Measurements from ENCODE around the gene VWA5B1.

Gene VWA5B1

DNA sequence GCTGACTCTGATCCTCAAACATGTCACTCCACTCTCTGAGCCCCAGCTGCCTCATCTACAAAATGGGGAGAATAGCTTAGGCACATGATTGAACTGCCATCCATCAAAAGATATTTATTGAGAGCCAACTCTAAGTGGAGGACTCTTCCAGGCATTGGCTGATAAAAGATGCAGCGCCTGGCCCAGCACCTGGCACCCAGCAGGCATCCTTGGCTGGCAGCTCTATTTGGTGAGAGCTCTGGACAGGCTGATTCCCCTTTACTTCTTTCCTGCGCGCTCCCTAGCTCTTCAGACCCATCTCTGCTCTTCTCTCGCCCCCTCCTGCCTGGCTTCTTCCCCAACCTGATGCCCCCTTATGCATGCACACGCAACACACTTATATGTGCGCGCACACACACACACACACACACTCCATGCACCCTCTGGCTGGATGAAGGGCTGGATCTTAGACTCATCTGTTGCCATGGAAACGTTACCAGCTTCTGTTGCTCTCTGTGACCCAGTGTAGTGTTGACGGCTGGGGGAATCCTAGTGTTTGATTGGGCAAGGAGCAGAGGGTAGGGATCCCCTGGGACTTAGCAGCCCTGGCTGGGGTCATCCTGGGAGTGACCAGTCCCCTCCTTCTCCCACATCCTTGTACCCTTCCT, 49.3 kb downstream of the VWA5B1 start:
- H3K27me3 ChIP-seq (replicated peaks; ENCODE audit: insufficient read depth, low read length) = peaks cover 80% of the 10 kb centered on the region
- no peaks in the 10 kb centered on the region for H4K20me1 ChIP-seq (ENCODE audit: insufficient read depth, low read length)
- TF ChIP-seq EZH2 (optimal IDR thresholded peaks at IDR 0.05; ENCODE audit: low read depth, low read length) (no peak), EZH2phosphoT487 (IDR thresholded peaks at IDR 0.05; ENCODE audit: low read length) (no peak)
- TF ChIP-seq, protein P1, sequence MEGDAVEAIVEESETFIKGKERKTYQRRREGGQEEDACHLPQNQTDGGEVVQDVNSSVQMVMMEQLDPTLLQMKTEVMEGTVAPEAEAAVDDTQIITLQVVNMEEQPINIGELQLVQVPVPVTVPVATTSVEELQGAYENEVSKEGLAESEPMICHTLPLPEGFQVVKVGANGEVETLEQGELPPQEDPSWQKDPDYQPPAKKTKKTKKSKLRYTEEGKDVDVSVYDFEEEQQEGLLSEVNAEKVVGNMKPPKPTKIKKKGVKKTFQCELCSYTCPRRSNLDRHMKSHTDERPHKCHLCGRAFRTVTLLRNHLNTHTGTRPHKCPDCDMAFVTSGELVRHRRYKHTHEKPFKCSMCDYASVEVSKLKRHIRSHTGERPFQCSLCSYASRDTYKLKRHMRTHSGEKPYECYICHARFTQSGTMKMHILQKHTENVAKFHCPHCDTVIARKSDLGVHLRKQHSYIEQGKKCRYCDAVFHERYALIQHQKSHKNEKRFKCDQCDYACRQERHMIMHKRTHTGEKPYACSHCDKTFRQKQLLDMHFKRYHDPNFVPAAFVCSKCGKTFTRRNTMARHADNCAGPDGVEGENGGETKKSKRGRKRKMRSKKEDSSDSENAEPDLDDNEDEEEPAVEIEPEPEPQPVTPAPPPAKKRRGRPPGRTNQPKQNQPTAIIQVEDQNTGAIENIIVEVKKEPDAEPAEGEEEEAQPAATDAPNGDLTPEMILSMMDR (IDR thresholded peaks at IDR 0.05; ENCODE audit: low read length) = no peak
- H3F3A ChIP-seq (ENCODE audit: insufficient read depth, low read length) = no peaks in the 10 kb centered on the region
- H3K9ac ChIP-seq (ENCODE audit: low read length) = no peak overlapping the region
- H3K36me3 ChIP-seq (replicated peaks; ENCODE audit: insufficient read depth, low read length) = no peaks in the 10 kb centered on the region
- H3K4me1 ChIP-seq (ENCODE audit: low read length) = no peaks in the 10 kb centered on the region
- H3K9me3 ChIP-seq (replicated peaks; ENCODE audit: insufficient read depth, low read length) = no peaks in the 10 kb centered on the region
- no peaks in the 10 kb centered on the region for H3K9me2 ChIP-seq (replicated peaks; ENCODE audit: insufficient read depth, low read length)
- no peak overlapping the region for H2AFZ ChIP-seq (ENCODE audit: low read length)
- H3K79me2 ChIP-seq (ENCODE audit: low read length) = no peaks in the 10 kb centered on the region
- no peak for DNase-seq
- H3K4me2 ChIP-seq (ENCODE audit: low read depth, low read length) = no peak overlapping the region
- no peak overlapping the region for H3K27ac ChIP-seq (ENCODE audit: low read length)
- no peak overlapping the region for H3K4me3 ChIP-seq (ENCODE audit: low read length)

DNA sequence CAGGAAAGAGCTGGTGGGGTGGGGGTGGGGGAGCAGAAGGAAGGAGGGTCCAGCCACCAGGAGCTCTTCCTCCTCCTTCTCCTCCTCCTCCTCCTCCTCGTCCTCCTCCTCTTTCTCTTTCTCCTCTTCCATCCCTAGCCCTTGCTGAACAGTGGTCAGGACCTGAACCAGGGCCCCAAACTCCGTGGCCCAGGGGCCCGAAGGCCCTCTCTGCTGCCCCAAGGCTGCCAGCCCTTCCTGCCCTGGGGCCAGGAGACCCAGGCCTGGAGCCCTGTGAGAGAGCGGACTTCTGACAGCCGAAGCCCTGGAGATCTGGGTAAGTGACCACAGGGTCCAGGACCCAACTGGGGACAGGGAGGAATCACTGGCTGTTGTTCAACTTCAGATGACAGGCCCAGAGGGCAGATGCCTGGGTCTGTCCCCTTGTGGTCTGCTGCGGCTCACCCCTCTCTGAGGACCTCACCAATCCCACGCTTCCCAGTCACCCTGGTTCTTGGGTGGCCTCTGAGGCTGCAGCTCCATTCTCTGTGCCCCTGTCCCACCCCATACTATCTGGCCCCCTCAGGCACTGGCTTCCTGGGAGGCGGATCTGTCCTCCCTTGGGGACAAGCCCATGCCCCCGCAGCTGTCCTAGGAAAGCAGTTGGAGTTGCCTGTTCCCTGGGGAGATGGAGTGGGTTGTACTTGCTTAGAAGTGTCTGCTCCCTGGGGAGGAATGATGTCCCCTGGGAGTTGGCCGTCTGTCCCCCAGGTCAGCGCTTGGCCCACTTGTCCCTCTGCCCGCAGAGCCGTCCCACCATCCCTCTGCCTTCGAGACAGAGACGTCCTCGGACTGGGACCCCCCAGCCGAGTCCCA, 51.8 kb downstream of the VWA5B1 start:
- H4K20me1 ChIP-seq (ENCODE audit: insufficient read depth, low read length) = no peaks in the 10 kb centered on the region
- no peaks in the 10 kb centered on the region for H3K36me3 ChIP-seq (replicated peaks; ENCODE audit: insufficient read depth, low read length)
- no peaks in the 10 kb centered on the region for H3K9me2 ChIP-seq (replicated peaks; ENCODE audit: insufficient read depth, low read length)
- no peak overlapping the region for H3K4me2 ChIP-seq (ENCODE audit: low read depth, low read length)
- no peaks in the 10 kb centered on the region for H3K4me1 ChIP-seq (ENCODE audit: low read length)
- TF ChIP-seq, protein P1 (IDR thresholded peaks at IDR 0.05; ENCODE audit: low read length) = no peak
- TF ChIP-seq EZH2phosphoT487 (IDR thresholded peaks at IDR 0.05; ENCODE audit: low read length) (no peak), EZH2 (optimal IDR thresholded peaks at IDR 0.05; ENCODE audit: low read depth, low read length) (no peak)
- H3F3A ChIP-seq (ENCODE audit: insufficient read depth, low read length) = no peaks in the 10 kb centered on the region
- H3K9ac ChIP-seq (ENCODE audit: low read length) = no peak overlapping the region
- H2AFZ ChIP-seq (ENCODE audit: low read length) = no peak overlapping the region
- H3K27ac ChIP-seq (ENCODE audit: low read length) = no peak overlapping the region
- H3K27me3 ChIP-seq (replicated peaks; ENCODE audit: insufficient read depth, low read length) = peaks cover 78% of the 10 kb centered on the region
- H3K79me2 ChIP-seq (ENCODE audit: low read length) = no peaks in the 10 kb centered on the region
- no peak for DNase-seq
- no peaks in the 10 kb centered on the region for H3K9me3 ChIP-seq (replicated peaks; ENCODE audit: insufficient read depth, low read length)
- no peak overlapping the region for H3K4me3 ChIP-seq (ENCODE audit: low read length)

DNA sequence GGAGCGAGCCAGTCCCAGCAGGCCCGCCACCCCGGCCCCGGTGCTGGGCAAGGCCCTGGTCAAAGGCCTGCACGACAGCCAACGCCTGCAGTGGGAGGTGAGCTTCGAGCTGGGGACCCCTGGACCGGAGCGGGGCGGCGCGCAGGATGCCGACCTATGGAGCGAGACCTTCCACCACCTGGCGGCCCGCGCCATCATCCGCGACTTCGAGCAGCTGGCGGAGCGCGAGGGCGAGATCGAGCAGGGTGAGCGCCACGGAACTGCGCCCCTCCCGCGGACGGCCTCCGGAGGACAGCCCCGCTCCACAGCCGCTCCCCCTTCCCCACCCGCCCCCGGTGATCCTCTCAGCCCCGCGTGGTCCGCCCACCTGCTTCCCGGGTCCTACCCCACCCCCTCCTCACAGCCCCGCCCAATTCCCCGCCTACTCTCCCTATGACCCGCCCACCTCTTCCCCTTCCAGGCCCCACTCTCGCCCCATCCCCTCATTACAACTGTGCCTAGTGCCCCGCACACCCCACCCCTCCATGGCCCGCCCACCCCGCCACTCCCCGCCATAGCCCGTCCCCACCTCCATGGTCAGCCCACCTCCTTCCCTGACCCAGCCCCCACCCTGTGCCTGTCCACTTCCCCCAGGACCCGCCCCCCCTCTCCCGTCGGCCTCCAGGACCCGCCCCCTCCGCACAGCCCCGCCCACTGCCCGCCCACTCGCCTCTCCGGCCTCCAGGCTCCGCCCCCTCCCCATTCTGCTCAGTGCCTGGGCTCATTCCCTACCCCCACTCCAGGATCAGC, 52.7 kb downstream of the VWA5B1 start:
- Histone ChIP-seq H3K4me3 (ENCODE audit: low read length) (no peak overlapping the region), H3K4me1 (ENCODE audit: low read length) (no peaks in the 10 kb centered on the region), H3K9ac (ENCODE audit: low read length) (no peak overlapping the region), H3K4me2 (ENCODE audit: low read depth, low read length) (no peak overlapping the region), H3K9me3 (replicated peaks; ENCODE audit: insufficient read depth, low read length) (no peaks in the 10 kb centered on the region), H3K36me3 (replicated peaks; ENCODE audit: insufficient read depth, low read length) (no peaks in the 10 kb centered on the region), H3K9me2 (replicated peaks; ENCODE audit: insufficient read depth, low read length) (no peaks in the 10 kb centered on the region), H3K79me2 (ENCODE audit: low read length) (no peaks in the 10 kb centered on the region), H3F3A (ENCODE audit: insufficient read depth, low read length) (no peaks in the 10 kb centered on the region), H3K27ac (ENCODE audit: low read length) (no peak overlapping the region), H2AFZ (ENCODE audit: low read length) (no peak overlapping the region), H4K20me1 (ENCODE audit: insufficient read depth, low read length) (no peaks in the 10 kb centered on the region), H3K27me3 (replicated peaks; ENCODE audit: insufficient read depth, low read length) (peaks cover 79% of the 10 kb centered on the region)
- TF ChIP-seq, protein P1 (IDR thresholded peaks at IDR 0.05; ENCODE audit: low read length) = no peak
- no peak for TF ChIP-seq EZH2phosphoT487 (IDR thresholded peaks at IDR 0.05; ENCODE audit: low read length)
- no peak for TF ChIP-seq EZH2 (optimal IDR thresholded peaks at IDR 0.05; ENCODE audit: low read depth, low read length)
- DNase-seq = no peak
